Stimulated activated CD8-positive, alpha-beta memory T cell treated with anti-CD3 and anti-CD28 coated beads, Interleukin-7, amount 100 ng/mL, for 1 hour (primary cell): ENCODE results near the gene PCDHA1.

Experiments
- DNase-seq, 2 donors: peaks; one replicate each; pipeline ENCODE4 v3.0.0-alpha.2; 2020; ENCODE audit warnings: low read depth in 2 of 2

The PCDHA1 gene

DNA sequence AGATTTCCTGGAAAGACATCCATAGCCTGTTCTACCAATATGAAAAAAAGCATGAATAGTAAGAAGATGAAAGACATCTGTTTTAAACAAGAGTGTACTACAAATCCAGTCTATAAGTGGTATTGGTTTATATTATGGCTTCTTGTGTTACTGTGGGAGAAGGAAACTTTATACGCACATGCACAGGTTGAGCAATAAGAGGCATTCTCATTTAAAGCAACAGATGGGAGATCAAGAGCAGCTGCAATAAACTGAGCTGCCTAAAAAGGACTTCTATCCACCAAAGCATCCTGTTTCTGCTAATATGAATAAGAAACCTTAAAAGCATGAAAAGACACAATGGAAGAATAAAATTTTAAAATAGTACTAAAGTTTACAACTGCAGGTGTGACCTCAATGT is 256.6 kb downstream of the PCDHA1 start:
- DNase-seq, result no peak

DNA sequence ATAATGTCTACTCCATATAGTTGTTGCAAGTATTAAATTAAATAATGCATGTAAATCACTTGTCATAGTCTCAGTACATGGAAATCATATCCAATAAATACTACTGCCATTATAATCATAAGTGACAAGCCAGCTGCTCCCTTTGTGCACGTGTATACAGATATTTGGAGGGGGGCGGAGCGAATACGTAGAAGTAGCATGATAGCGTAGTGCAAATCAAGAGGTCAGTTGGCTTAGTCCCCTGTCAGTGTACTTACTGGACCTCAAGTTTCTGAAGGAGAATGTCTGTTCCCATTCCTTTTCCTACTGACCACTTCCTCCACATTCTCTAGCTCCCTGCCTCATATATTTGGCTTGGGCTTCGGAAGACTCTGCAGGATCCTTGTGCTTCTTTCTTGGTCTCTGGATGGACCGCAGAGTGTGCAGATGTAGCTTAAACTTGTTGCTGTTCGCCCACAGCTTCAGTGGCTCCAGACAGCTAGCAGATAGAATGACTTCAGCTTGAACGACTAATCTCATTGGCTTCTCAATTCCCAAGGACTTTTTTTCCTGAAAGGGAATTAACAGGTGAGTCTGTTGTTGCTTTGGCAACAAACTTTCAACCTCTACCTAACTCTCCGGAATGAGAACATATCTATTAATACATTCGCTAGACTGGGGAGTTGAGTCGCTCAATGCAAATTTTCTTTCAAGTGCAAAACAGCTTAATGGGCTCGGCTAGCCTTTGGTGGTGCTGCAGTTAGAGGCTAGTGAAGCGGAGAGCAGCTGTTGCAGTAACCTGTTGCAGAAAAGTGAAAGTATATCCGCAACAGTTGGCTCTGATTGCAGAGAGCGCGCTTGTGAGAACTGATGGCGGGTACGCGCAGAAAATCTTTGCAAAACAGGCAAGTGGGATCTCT is 264.9 kb downstream of the PCDHA1 start, which contains the start of gene PCDHB1:
Gene PCDHB1 (plus strand): TSS at position 753 of the 899 bp plus-strand sequence. CDS start 97 bp downstream, at position 850.
- DNase-seq, result no peak

DNA sequence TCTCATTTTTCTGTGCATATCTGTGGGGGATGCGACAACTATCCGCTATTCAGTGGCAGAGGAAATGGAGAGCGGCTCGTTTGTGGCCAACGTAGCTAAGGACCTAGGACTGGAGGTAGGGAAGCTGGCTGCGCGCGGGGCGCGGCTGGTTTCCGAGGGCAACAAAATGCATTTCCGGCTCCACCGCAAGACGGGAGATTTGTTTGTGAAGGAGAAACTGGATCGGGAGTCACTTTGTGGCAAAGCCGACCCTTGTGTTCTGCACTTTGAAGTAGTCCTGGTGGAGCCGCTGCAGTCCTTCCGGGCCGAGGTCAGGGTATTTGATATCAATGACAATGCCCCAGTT is 265.6 kb downstream of the PCDHA1 start:
- DNase-seq, result no peak
